H1 (cell line): ENCODE measurements around the gene BASP1. TPM values are rescaled to one million over a fixed set of nuclear protein-coding genes. Genes with fewer than 3 reads are reported as not detected.

Experiments
- FOSL1 ChIP-seq: IDR thresholded peaks from 2 replicates; pipeline ENCODE4 v1.6.1; 2011; ENCODE audit warnings: mild to moderate bottlenecking, low read depth, low read length, moderate library complexity; ENCODE audit not compliant: insufficient read depth
- HDAC2 ChIP-seq, 2 experiments: fragments of 300-600 bp in 1 of 2; sonication (generic) in 1 of 2; IDR thresholded peaks; 2 replicates each; pipeline ENCODE4 v1.6.1; 2011 to 2012; ENCODE audit warnings: low read depth in 2 of 2, low read length in 2 of 2, mild to moderate bottlenecking in 2 of 2, moderate library complexity in 2 of 2, borderline replicate concordance in 1 of 2, inconsistent platforms in 1 of 2
- JUN ChIP-seq: IDR thresholded peaks from 2 replicates; pipeline ENCODE4 v1.6.1; 2011; ENCODE audit warnings: low read depth, mild to moderate bottlenecking, improper control_type of control experiment, low read length
- KDM4A ChIP-seq: IDR thresholded peaks from one replicate; pipeline ENCODE4 v1.7.1; 2012; ENCODE audit warnings: low read depth, mild to moderate bottlenecking, moderate library complexity, low read length, inconsistent platforms; ENCODE audit not compliant: severe bottlenecking
- NRF1 ChIP-seq: IDR thresholded peaks from 2 replicates; pipeline ENCODE4 v1.6.1; 2011; ENCODE audit warnings: mild to moderate bottlenecking, low read depth, low read length, improper control_type of control experiment
- PHF8 ChIP-seq: fragments of 200-600 bp; sonication (generic); conservative IDR thresholded peaks from 2 replicates; pipeline ENCODE4 v1.7.1; 2012; ENCODE audit warnings: low read depth, mild to moderate bottlenecking, inconsistent platforms, low read length, moderate library complexity
- POLR2A ChIP-seq, 2 experiments: IDR thresholded peaks; 1 replicate in 1 of 2; 2 replicates in 1 of 2; pipeline ENCODE4 v1.6.1; 2011; ENCODE audit warnings: low read depth in 2 of 2, low read length in 2 of 2, mild to moderate bottlenecking in 2 of 2; ENCODE audit errors: control extremely low read depth in 1 of 2
- RNF2 ChIP-seq: fragments of 200-900, 300-1000 bp; sonication (generic); IDR thresholded peaks from 2 replicates; pipeline ENCODE4 v1.7.1; 2016; ENCODE audit warnings: borderline replicate concordance, low read depth, mild to moderate bottlenecking, antibody characterized with exemption, low read length; ENCODE audit not compliant: poor library complexity, severe bottlenecking; ENCODE audit errors: missing control alignments
- TAF1 ChIP-seq: IDR thresholded peaks from 2 replicates; pipeline ENCODE4 v1.6.1; 2011; ENCODE audit warnings: mild to moderate bottlenecking, low read depth, low read length
- TBP ChIP-seq: IDR thresholded peaks from 2 replicates; pipeline ENCODE4 v1.6.1; 2011; ENCODE audit warnings: low read depth, low read length, improper control_type of control experiment
- polyA plus RNA-seq, 7 experiments: library from polyadenylated mRNA; depleted of rRNA in 3 of 7; stranded (reverse) in 5 of 7; unstranded in 2 of 7; fragments of >200 nt in 5 of 7; fragments of 200-250 nt in 2 of 7; gene quantifications; 1 replicate in 5 of 7; 2 replicates in 1 of 7; 4 replicates in 1 of 7; pipeline versions ENCODE4 v1.2.1 to v1.2.3, GENCODE V29; 2011 to 2013; ENCODE audit warnings: missing spikeins in 2 of 7, mixed read lengths in 2 of 7
- total RNA-seq: library from RNA; stranded (reverse); fragmentation: NEBNext Ultra II Directional; extraction: Animal tissue kit (Norgen Biotek cat#: 25700); gene quantifications from 2 replicates; pipeline ENCODE4 v1.2.1, GENCODE V29; 2021

BASP1 gene
- total and polyA plus RNA-seq, 2 of the 8 experiments (the other 6 are each of a cell fraction or from before 2014, with no cell fraction given): 95.2 to 104 TPM

DNA sequence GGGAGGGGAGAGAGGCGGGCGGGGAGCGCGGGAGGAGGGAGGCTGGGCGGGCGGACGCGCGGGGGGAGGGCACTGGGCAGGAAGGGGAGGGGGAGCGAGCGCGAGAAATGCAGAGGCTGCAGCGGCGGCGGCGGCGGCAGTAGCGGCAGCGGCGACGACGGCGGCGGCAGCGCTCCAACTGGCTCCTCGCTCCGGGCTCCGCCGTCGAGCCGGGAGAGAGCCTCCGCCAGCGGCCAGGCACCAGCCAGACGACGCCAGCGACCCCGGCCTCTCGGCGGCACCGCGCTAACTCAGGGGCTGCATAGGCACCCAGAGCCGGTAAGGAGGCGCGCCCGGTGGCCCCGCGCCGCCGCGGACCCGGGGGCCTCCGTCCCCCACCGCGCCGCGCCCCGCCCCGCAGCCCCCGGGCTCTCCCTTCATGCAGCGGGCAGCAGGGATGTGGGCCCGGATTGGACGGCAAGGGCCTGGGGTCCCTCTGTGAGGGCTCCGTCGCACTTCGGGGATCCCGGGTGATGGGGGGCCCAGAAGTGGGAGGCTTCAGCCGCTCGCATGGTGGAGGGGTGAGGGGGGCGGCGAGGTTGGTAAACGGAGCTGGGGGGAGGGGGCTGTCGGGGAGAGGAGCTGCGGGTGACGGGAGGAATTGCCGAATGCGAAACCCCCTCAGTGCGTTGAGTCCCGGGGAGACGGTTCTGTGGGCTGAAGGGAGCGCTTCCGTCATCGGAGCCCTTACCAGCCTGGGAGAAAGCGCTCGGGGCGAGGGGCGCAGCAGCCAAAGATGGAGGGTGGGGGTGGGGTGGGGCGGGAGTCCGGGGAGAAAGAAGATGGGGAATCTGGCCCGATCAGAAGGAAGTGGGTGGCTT, at the start of gene BASP1 (continued):
- no peak for TF ChIP-seq NRF1
- peak; percentile 38 to 61; a peak in 2 of 3 replicates for TF ChIP-seq POLR2A (IDR thresholded peaks at IDR 0.05; ENCODE audit: control extremely low read depth in 1 of 2, low read depth in 2 of 2, low read length in 2 of 2)
- TF ChIP-seq TBP: peak; percentile 45; the same call in 1 of the 2 replicates
- peak; percentile 88 for TF ChIP-seq TAF1
- no peak for TF ChIP-seq HDAC2 (IDR thresholded peaks at IDR 0.05; ENCODE audit: borderline replicate concordance in 1 of 2, low read depth in 2 of 2, low read length in 2 of 2)
- no peak for TF ChIP-seq FOSL1
- TF ChIP-seq KDM4A: peak; percentile 5
- peak; percentile 40; the same call in 1 of the 2 replicates for TF ChIP-seq PHF8
- TF ChIP-seq JUN: no peak
- no peak for TF ChIP-seq RNF2
- TF ChIP-seq, all 59 proteins: peak for 10
